ENCODE measurements around the gene NLRP6.

Gene NLRP6

DNA sequence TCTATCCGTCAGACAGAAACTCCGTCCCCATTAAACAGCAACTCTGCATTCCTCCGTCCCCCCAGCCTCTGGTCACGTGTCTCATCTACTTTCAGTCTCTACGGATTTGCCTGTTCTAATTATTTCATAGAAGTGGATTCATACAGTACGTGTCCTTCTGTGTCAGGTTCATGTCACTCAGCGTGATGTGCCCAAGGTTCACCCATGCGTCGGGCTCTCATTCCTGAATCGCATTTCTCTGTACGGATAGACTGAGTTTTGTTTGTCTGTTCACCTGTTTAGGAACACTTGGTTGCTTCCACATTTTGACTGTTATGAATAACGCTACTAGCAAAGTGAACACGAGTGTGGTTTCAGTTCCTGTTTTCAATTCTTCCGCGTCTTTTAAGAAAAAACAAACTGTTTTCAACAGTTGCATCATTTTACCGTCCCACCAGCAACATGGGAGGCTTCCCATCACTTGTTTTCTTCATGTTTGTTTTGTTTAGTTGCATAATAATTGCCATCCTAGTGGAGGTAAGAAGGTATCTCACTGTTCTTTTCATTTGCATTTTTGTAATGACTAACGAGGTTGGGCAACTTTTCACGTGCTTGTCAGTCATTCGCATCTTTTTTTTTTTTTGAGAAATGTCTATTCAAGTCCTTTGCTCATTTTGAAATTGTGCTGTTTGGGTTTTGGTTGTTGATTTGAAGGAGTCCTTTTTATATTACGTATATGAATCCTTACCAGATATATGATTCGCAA, 8.9 kb upstream of the NLRP6 start:
- H3K4me1 Mint-ChIP-seq (ENCODE audit: low read depth): peaks cover 40% of the 10 kb centered on the region
- H3K27ac Mint-ChIP-seq: peak overlapping the region; percentile 94
- no peaks in the 10 kb centered on the region for H3K27me3 Mint-ChIP-seq
- H3K36me3 Mint-ChIP-seq: no peaks in the 10 kb centered on the region
- no peaks in the 10 kb centered on the region for H3K9me3 Mint-ChIP-seq (ENCODE audit: low read depth)
- peak overlapping the region; percentile 92 for H3K4me3 Mint-ChIP-seq

- Mint-ChIP-seq H3K27ac (peak overlapping the region; percentile 94), H3K4me1 (ENCODE audit: low read depth) (peaks cover 45% of the 10 kb centered on the region), H3K4me3 (no peak overlapping the region), H3K36me3 (no peaks in the 10 kb centered on the region), H3K27me3 (no peaks in the 10 kb centered on the region), H3K9me3 (ENCODE audit: low read depth) (no peaks in the 10 kb centered on the region)
Measured at GRCh38 chr11:270451-271318, 7.5 kb upstream of the NLRP6 start.

DNA sequence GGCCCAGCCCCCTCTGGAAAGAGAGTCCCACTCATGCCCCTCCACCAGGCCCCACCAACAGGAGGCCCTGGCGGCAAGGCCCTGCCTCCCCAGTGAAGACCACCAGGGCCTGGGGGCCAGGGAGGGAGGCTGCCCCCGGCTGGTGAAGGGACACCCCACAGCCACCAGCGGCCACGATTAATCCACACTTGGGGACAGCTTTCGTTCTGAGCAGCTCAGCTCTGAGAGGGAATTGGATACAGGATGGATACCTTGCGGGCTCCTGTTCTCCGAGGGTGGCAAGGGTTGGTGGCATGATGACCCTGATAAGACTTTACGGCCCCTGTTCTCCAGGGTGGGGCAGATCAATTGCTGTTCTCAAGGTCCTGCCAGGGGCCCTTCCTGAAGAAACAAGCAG, 6.9 kb upstream of the NLRP6 start:
- no peaks in the 10 kb centered on the region for H3K27me3 Mint-ChIP-seq
- H3K27ac Mint-ChIP-seq: no peak overlapping the region
- no peak overlapping the region for H3K4me3 Mint-ChIP-seq
- peaks cover 45% of the 10 kb centered on the region for H3K4me1 Mint-ChIP-seq (ENCODE audit: low read depth)
- H3K9me3 Mint-ChIP-seq (ENCODE audit: low read depth): peaks cover 5% of the 10 kb centered on the region
- H3K36me3 Mint-ChIP-seq: peaks cover 5% of the 10 kb centered on the region

- Mint-ChIP-seq H3K27ac (peak overlapping the region; percentile 46), H3K27me3 (no peaks in the 10 kb centered on the region), H3K4me1 (ENCODE audit: low read depth) (peaks cover 44% of the 10 kb centered on the region), H3K9me3 (ENCODE audit: low read depth) (peaks cover 9% of the 10 kb centered on the region), H3K36me3 (peaks cover 10% of the 10 kb centered on the region), H3K4me3 (no peak overlapping the region)
Measured at GRCh38 chr11:272195-272930, 5.8 kb upstream of the NLRP6 start.

GRCh38 chr11:272931-273198, 5.3 kb upstream of the NLRP6 start:
- Mint-ChIP-seq H3K27me3 (no peaks in the 10 kb centered on the region), H3K36me3 (peaks cover 12% of the 10 kb centered on the region), H3K4me3 (no peak overlapping the region), H3K4me1 (ENCODE audit: low read depth) (peaks cover 44% of the 10 kb centered on the region), H3K27ac (peak overlapping the region; percentile 46), H3K9me3 (ENCODE audit: low read depth) (peaks cover 9% of the 10 kb centered on the region)

DNA sequence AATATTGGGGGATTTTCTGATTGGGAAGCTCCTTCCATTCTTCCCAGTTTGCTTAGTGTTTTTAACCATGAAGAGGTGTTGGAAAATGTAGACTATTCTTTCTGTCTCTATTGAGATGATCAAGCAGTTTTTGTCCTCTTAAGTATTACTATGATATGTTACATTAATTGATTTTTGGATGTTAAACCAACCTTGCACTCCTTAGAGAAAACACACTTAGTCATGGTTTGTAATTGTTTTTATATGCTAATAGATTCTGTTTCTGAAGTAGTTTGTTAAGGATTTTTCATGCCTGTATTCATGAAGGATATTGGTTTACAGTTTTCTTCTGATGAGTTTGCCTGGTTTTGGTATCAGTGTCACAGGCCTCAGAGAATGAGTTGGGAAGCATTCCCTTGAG, 2.0 kb upstream of the NLRP6 start:
- Mint-ChIP-seq H3K4me3 (no peak overlapping the region), H3K4me1 (ENCODE audit: low read depth) (peaks cover 34% of the 10 kb centered on the region), H3K36me3 (peaks cover 12% of the 10 kb centered on the region), H3K27ac (peak overlapping the region; percentile 97), H3K27me3 (no peaks in the 10 kb centered on the region), H3K9me3 (ENCODE audit: low read depth) (peaks cover 9% of the 10 kb centered on the region)

DNA sequence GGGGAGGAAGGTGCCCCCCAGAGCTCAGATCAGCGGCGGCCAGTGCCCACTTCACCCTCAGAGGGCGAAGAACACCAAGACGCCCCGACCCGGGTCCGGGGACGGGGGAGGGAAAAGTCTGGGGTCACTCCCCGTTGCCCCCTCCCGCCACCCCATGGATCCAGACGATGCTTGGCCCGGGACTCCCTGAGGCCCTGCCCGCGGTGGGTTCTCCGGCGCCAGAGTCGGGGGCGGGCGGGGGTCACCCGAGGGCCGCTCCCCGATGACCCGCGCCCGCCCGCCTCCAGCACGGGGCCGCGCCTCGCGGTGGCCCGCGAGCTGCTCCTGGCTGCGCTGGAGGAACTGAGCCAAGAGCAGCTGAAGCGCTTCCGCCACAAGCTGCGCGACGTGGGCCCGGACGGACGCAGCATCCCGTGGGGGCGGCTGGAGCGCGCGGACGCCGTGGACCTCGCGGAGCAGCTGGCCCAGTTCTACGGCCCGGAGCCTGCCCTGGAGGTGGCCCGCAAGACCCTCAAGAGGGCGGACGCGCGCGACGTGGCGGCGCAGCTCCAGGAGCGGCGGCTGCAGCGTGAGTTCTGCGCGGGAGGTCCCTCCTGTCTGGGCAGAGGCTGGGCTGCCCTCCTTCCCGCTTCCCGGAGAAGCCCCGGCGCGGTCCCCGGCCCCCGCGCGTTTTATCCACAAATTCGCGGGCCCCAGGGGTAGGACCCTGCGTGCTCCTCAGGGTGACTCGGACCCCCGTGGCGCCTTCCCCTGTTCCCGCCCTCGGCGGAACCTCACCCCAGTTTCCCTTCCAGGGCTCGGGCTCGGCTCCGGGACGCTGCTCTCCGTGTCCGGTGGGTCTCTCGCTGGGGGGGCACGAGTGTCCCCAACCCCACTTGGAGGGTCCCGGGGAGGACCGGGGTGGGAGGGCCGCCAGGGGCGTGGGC, 1.1 kb downstream of the NLRP6 start:
- no peaks in the 10 kb centered on the region for H3K27me3 Mint-ChIP-seq
- H3K9me3 Mint-ChIP-seq (ENCODE audit: low read depth): peaks cover 9% of the 10 kb centered on the region
- H3K27ac Mint-ChIP-seq: peak overlapping the region; percentile 97
- peaks cover 12% of the 10 kb centered on the region for H3K36me3 Mint-ChIP-seq
- peaks cover 57% of the 10 kb centered on the region for H3K4me1 Mint-ChIP-seq (ENCODE audit: low read depth)
- peak overlapping the region; percentile 89 for H3K4me3 Mint-ChIP-seq

GRCh38 chr11:279966-280705, 1.9 kb downstream of the NLRP6 start:
- Mint-ChIP-seq H3K4me1 (ENCODE audit: low read depth) (peaks cover 56% of the 10 kb centered on the region), H3K9me3 (ENCODE audit: low read depth) (peaks cover 9% of the 10 kb centered on the region), H3K4me3 (peak overlapping the region; percentile 84), H3K27ac (peak overlapping the region; percentile 85), H3K36me3 (peaks cover 12% of the 10 kb centered on the region), H3K27me3 (no peaks in the 10 kb centered on the region)

DNA sequence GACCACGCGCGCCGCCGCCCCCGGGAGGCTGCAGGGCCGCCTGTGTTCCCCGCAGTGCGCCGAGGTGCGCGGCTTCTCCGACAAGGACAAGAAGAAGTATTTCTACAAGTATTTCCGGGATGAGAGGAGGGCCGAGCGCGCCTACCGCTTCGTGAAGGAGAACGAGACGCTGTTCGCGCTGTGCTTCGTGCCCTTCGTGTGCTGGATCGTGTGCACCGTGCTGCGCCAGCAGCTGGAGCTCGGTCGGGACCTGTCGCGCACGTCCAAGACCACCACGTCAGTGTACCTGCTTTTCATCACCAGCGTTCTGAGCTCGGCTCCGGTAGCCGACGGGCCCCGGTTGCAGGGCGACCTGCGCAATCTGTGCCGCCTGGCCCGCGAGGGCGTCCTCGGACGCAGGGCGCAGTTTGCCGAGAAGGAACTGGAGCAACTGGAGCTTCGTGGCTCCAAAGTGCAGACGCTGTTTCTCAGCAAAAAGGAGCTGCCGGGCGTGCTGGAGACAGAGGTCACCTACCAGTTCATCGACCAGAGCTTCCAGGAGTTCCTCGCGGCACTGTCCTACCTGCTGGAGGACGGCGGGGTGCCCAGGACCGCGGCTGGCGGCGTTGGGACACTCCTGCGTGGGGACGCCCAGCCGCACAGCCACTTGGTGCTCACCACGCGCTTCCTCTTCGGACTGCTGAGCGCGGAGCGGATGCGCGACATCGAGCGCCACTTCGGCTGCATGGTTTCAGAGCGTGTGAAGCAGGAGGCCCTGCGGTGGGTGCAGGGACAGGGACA, 2.7 kb downstream of the NLRP6 start:
- peaks cover 59% of the 10 kb centered on the region for H3K4me1 Mint-ChIP-seq (ENCODE audit: low read depth)
- H3K27ac Mint-ChIP-seq: peak overlapping the region; percentile 97
- H3K27me3 Mint-ChIP-seq: no peaks in the 10 kb centered on the region
- H3K9me3 Mint-ChIP-seq (ENCODE audit: low read depth): peaks cover 8% of the 10 kb centered on the region
- peak overlapping the region; percentile 84 for H3K4me3 Mint-ChIP-seq
- peaks cover 11% of the 10 kb centered on the region for H3K36me3 Mint-ChIP-seq

GRCh38 chr11:281486-282161, 3.4 kb downstream of the NLRP6 start:
- peaks cover 1% of the 10 kb centered on the region for H3K9me3 Mint-ChIP-seq (ENCODE audit: low read depth)
- peak overlapping the region; percentile 84 for H3K4me3 Mint-ChIP-seq
- peak overlapping the region; percentile 97 for H3K27ac Mint-ChIP-seq
- H3K36me3 Mint-ChIP-seq: peaks cover 5% of the 10 kb centered on the region
- peaks cover 65% of the 10 kb centered on the region for H3K4me1 Mint-ChIP-seq (ENCODE audit: low read depth)
- H3K27me3 Mint-ChIP-seq: no peaks in the 10 kb centered on the region

DNA sequence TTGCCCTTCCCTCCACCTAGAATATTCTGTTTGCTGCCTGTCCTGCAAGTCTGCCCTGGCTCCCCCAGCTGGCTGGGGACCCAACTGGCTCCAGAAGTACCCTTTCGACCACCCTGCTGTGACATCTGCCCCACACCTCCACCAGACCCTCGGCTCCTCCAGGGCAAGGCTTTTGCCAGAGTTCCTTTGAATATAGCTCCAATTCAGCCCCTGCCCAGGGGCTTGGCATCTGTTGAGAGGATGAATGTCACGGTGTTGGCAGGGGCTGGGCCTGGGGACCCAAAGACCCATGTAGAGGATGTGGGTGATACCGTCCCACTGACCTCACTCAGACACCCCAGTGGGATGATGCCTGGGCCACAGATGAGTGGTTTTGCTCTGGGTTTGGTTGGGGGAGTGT, 4.0 kb downstream of the NLRP6 start:
- peaks cover 2% of the 10 kb centered on the region for H3K36me3 Mint-ChIP-seq
- H3K27ac Mint-ChIP-seq: peak overlapping the region; percentile 97
- peak overlapping the region; percentile 84 for H3K4me3 Mint-ChIP-seq
- no peaks in the 10 kb centered on the region for H3K9me3 Mint-ChIP-seq (ENCODE audit: low read depth)
- H3K4me1 Mint-ChIP-seq (ENCODE audit: low read depth): peaks cover 66% of the 10 kb centered on the region
- H3K27me3 Mint-ChIP-seq: no peaks in the 10 kb centered on the region

DNA sequence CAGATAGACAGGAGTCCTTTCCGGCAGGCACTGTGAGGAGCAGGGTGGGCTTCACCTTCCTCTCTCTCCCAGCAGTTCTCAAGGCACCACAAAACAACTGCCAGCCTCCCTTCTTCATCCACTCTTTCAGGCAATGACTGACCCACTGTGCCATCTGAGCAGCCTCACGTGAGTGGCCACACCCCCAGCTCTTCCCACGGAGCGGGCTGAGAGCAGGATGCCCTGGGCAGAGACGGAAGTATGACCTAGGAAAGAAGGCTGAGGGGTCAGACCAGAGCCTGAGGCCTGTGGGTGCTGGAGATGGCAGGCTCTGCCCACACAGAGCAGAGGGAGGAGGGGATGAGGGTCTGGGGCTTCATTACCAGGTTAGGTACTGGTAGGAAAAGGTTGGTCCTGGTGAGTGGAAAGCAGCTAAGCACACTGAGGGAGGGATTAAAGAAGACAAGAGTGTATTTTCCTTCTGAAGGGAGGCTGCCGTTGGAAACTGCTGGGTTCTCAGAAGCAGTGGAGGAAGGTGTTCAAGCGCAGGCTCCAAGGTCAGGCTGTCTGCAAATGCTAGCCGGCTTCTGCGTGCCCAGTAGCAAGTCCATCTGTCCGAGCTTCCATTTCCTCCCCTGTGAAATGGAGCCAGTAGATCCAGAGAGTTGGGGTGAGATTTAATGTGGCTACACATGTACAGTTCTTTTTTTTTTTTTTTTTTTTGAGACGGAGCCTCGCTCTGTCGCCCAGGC, 4.6 kb downstream of the NLRP6 start:
- no peaks in the 10 kb centered on the region for H3K9me3 Mint-ChIP-seq (ENCODE audit: low read depth)
- peaks cover 64% of the 10 kb centered on the region for H3K4me1 Mint-ChIP-seq (ENCODE audit: low read depth)
- H3K4me3 Mint-ChIP-seq: peak overlapping the region; percentile 84
- peak overlapping the region; percentile 97 for H3K27ac Mint-ChIP-seq
- no peaks in the 10 kb centered on the region for H3K36me3 Mint-ChIP-seq
- no peaks in the 10 kb centered on the region for H3K27me3 Mint-ChIP-seq

Data from activated naive CD8-positive, alpha-beta T cell (primary cell).